Stimulated activated CD8-positive, alpha-beta memory T cell treated with anti-CD3 and anti-CD28 coated beads, Interleukin-7, amount 100 ng/mL, for 4 hours (primary cell): Measurements from ENCODE around the gene MYF6.
"Not testable (repeated sequence)": the region's sequence is repeated elsewhere in the genome, so short reads cannot be mapped to it uniquely, and the experiment has no call there.

Experiments used
- DNase-seq, 2 donors: peaks; one replicate each; pipeline ENCODE4 v3.0.0-alpha.2; 2020; ENCODE audit warnings: low read depth in 2 of 2

The MYF6 gene

DNA sequence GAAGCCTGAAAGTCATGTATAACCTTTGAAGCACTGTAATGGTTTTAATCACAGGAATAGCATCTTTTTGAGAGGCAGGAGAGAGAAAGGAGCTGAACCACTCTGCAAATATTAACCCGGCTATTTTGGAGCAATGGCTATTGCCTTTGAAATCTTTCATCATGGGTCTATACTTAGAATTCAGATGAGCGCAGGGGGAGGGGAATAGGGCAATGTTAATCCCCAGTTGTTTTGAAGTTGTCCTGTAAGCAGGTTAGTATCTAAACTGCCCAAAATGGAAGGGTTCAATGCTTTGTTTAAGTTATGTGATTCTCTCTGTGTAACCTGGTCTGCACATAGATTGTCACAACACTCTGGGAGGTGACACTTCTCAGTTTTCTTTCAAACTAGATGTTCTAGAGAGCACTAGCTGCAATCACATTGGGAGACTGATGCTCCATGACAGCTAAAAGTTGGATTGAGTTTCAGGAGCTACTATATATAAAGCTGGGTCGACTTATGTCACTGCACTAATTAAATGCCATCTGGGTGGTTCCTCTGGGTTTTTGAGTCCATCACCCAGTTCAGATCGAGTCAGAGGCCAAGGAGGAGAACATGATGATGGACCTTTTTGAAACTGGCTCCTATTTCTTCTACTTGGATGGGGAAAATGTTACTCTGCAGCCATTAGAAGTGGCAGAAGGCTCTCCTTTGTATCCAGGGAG, at the start of gene MYF6:
Gene MYF6 (plus strand): TSS at position 509 of the 704 bp plus-strand sequence. CDS start 86 bp downstream, at position 595.
- DNase-seq: no peak

DNA sequence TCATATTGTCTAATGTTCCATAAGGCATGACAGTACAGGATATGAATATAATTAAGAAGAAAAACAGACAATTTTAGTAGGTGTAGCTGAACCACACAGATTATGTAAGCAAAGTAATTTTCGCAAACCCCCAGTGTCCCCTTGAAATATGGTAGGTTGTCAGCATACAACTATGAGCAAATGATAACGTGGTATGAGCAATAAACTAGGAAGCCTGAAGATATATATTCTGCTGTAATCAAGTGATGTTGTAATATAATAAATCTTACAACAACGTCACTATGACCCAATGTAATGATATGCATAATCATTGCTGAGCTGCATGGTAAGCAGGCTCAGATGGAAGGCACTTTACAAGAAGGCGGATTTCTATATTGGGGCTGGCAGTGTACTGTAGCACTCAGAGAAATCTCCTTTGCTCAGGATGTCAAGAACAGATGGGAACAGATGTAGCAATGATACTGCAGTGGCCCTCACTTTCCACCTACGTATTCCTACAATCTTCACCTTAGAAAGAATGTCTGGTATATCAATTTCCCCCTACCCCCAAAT, 47.8 kb upstream of the MYF6 start:
- DNase-seq: no peak

DNA sequence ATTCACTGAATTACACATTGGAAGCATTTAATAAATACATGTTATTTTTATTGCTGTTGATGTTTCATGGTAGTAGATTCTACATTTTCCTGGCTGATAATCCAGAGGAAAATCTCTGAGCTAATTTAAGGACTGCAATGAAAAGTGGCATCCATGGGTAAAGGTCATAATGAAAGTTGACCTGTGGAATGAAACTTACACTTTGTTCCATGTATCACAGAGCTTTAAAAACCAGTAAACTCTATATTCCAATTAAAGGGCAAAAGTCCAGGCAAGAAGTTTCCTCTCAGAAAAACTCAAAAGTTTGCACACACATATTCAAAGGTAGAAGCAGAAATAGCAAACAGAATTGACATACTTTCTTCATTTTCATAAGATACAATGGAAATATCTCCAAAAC, 44.8 kb upstream of the MYF6 start:
- DNase-seq: no peak

DNA sequence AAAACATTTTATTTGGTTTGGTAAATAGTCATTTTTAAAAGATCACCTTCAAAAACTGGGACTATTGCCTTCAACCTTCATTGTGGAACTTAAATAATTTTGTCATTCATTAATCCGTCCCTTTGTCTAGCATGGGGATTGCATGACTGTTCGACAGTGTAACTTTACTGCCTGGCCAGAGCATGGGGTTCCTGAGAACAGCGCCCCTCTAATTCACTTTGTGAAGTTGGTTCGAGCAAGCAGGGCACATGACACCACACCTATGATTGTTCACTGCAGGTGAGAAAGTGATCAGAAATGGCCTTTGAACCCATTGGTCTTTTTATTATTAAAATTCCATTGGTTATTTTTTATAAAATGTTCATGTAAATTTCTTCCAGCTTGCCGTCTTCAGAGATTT, 37.2 kb upstream of the MYF6 start:
- DNase-seq: no peak

DNA sequence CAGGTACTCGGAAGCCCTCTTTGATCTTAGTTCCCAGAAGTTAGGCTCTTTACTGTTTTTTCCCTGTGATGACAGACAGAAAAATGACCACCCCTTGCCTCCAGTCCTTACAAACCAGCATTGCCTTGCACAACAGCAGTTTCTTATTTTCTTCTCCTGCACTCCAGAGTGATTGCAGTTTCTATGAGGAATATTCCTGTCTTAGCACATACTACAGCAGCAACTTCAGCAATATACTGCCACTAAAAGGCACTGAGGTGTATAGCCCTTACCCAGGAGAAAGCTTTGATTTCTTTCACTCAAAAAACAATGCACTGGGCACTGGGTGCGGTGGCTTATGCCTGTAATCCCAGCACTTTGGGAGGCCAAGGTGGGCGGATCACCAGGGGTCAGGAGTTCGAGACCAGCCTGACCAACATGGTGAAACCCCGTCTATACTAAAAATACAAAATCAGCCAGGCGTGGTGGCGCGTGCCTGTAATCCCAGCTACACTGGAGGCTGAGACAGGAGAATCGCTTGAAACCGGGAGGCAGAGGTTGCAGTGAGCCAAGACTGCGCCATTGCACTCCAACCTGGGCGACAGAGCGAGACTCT, 31.3 kb upstream of the MYF6 start:
- not testable (repeated sequence) for DNase-seq

DNA sequence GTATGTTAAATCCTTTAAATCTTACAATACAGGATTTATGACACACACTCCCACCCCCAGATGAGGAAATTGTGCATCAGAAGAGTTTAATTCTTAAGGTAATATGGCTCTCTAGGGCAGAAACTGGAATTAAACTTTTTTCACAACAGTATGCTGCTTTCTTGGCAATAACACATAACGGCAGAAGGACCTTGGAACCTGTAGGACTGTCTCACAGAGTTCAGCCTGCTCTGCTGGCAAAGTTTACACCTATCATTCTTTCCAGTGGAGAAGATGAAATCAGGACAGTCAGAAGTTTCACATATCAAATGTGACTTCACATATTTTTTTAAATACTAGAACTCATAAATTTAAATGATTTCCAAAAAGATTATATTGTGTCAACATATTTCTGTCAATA, 30.6 kb upstream of the MYF6 start:
- DNase-seq: no peak

DNA sequence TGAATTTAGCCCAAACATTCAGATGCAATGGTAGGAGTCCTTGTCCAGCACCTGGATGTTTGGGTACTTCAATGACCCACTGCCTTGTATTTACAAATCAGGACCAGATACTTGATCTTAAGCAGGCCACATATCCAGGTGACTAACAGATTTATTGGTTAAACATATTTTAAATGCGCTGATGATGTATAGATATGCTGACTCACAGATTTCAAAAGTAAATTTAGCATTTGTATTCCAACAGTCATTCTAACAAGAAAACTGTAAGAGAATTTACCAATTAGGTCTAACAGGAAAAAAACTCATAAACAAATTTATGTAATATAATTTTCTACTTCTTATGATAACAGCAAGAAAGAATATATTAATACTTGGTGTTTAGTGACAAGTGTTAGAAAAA, 29.4 kb upstream of the MYF6 start:
- DNase-seq: no peak

DNA sequence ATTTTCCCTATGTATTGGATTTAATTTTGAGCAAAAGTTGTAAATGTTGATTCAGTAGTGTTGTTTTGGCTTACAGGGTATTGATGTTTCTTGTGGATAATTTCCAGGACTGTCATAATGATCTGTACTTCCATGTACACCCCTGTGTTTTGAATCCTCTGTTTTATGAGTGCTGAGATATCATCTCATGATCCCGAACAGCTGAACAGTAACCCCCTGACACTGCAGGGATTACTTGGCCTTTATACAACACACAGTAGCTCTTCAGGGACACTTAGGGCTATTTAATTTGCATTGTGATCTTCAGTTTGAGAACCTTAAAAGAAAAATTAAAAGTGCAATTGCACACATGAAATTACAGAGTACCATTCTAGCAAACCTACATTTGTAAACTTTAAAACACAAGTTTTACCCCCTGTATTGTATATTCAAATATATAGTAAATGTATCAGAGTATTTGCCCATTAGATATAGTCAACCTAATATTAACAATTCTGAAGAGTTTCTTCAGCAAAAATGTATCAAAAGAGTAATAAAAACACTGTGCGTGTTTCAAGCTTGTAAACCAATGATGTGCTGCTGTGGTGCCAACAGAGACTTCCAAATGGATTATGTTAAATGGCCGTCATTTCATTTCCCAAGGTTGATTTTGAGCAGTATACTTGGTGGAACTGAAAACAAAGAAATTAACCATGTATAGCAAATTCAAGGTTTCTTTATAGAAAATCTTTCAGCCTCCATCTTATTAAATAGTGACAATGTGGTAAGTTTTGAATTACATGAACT, 27.9 kb upstream of the MYF6 start:
- no peak for DNase-seq

DNA sequence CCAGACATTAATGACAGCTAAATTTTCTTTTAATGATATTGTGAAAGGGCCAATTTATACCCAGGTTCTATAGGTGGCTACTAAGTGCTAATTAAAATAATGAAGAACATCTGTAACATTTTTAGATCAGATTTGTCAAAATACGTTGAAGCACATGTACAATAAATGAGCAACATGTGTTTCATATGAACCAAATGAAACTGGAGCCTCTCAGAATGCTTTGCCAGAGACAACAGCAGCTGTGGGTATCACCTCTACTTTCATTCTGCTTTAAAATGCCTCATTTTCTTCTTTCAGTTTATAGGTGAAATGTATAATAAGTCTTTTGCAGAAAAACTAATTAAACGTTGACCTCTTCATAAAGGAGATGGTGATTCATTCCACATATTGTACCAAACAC, 26.1 kb upstream of the MYF6 start:
- no peak for DNase-seq

DNA sequence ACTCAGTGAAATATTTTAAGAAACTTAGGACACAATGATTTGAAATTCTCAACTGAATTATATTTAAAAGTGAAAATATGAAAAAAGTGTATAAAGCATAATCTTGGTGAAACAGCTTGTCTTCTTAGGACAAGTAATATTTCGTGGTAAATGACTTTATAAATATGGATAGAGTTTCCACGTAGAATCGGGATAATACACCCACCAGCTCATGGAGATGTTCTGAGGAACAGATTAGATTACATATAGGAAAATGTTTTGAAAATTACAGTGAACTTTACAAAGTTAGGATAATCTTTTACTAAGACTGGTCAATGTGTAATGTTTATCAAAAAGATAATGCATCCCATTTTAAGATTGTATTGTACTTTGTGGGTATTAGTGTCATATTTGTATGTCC, 25.6 kb upstream of the MYF6 start:
- no peak for DNase-seq

DNA sequence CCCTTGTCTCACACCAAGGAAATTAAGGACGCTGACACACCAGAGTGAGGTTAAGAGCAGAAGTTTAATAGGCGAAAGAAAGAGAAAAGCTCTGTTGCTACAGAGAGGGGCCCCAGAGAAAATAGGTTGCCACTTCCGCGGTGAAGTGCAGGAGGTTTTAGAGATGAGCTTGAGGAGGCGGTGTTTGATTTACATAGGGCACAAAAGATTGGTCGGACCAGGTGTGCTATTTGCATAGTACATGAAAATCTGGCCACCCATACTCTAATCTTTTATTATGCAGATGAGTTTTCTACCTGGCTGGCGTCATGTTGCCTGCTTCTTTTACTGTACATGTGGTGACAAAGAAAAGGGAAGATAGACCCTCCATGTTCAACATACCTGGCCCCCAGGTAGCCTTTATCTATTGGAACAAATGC, 23.3 kb upstream of the MYF6 start:
- no peak for DNase-seq

DNA sequence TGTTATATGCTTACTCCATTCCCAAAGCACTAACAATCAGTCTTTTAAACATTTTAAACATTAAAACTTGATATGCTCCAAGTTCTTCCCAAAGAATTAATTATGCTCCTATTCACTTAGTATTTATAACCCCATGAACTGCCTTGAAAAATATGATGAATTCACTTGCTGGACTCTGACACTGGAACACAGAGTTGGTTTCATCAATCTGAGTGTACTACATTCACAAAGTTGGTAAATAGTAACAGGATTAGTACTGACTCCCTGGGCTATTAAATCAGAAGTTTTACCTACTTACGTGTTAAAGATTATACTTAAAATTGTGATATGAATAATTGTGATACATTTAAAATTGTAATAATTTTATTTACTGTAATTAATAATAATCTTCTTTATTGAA, 17.3 kb upstream of the MYF6 start:
- no peak for DNase-seq

DNA sequence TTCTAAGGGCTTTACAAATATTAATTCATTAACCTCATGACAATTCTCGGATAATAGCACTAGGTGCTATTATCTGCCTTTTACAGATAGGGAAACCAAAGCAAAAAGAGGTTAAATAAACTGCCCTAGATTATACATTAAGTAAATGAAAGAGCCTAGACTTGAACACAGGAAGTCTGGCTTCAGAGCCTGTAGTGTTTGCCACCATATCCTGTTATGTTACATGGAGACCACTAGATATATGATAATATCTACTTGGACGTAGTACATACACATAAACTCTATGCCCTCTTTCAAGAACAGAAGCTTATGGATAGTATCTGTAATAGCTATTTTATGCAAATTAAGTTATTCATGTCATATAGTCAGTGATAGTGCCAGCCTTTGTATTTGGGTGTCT, 16.9 kb upstream of the MYF6 start:
- no peak for DNase-seq

DNA sequence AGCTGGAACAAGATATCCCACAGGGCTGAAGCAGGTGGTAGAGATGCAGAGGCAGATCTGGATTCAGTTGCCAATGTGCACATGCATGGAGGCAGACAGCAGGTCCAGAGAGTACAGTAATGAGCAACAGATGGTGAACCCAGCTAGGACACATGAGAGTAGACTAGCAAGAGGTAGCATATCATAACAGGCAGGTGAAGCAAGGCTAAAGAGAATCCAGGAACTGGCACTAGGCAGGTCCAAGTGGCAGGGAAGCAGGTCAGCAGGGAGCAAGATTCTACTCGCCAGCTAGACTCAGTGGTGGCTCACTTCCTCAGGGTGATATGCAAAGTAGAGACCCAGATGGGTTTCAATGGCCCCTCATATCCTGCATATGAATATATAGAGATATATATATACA, 15.3 kb upstream of the MYF6 start:
- DNase-seq: no peak

DNA sequence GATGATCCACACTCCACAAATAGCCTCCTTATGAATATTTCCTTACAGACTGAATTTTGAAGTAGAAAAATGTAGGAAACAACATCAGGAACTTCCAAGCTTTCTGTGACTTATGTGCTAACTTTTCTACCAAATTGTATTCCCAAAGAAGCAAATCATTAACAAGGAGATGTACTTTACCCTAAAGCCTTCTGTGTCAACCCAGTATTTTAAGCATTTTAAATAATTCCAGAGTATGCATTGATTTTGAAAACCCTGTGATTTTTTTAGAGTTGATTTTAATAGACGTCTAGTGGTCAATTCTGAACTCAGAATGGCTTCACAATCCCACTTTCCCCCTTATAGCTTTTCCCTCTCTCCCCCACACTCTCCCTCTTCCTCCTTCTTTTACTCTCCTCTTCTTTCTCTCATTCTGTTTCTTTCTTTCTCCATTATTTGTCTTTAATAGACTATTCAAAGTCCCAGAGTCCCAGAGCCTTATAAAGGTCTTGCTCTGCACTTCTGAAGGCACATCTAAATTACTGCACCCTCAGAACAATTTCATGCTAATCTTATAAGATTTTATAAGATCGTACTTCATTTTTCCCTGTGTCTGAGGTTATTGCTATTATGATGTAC, 10.1 kb upstream of the MYF6 start:
- DNase-seq: no peak

DNA sequence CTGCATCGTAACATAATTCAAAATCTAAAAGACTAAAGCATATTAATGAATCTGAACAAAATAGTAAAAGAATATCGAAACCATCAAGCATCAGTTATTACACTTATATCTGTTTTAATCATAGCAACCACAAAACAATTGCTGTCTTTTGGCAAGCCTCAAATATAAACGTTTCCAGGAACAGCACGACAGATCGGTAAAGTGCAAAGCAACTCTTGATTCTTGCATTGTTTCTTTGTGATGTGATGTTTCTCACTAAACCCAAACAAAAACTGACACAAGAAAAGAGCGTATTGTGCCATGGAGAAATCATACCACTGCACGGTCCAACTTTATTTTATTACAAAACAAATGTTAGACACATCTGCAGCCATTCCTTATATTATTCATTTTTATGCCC, 9.2 kb upstream of the MYF6 start:
- no peak for DNase-seq

DNA sequence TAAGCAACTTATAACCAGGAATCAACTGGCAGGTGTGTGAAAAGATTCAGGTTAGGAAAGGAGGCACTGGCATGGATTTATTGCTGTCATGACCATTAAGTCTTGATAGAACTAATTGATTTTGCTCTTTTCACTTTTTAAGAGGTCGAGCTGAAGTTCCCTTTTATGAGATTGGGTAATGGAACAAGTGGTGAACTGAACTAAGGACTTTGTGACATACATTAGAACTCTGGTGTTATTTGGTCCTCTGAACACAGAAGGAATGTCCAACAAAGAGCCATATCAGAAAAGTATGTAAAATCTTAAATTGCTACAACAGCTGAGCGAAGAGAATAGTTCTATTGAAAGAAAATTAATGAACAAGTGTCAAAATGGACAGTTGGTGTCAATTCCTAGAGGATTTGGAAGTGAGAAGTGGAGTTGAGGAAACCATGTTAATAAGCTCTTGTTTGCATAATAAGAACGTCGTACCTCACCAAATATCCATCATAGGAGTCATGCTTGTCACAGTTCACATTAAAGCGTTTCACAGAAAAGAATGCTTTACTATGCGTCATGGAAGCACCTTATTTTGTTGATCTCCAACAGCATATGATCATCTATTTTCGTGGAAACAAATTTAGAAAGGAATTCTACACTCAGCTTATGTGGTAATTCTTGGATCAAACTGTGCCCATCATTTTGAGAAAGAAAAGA, 8.4 kb upstream of the MYF6 start:
- no peak for DNase-seq

DNA sequence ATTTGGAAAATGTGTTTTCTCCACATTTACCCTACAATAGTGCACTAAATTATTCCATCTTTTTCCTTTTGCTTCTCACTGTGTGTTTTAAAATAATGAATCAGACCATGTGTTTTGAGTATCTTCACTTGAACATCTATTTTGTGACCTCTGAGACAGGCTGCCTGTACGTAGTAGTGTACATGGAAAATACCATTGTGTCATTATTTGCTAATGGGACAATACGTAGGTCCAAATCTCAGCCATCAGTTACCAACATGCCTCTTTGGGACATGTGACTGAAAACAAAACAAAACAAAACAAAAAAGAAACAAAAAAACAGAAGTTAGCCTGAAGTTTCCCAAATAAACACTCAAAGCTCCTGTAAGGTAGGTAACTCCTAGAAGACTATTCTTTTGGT, 7.1 kb upstream of the MYF6 start:
- no peak for DNase-seq

DNA sequence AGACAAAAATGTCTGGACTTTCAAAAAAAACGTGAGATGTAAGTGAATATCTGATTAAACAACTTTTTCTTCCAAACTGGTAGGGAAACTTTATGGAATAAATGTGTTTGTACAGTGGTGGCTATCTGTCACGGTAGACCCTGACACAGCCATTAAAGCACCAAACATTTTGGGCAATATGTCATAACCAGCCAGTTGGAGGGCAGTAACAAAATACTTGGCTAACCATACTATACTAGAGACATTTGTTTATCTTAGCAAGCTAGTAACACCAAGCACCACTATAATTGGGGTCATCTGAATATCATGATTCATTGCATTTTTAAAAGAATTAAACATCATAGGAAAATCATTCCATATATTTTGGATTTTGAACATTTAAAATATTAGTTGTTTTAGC, 6.0 kb upstream of the MYF6 start:
- DNase-seq: no peak

DNA sequence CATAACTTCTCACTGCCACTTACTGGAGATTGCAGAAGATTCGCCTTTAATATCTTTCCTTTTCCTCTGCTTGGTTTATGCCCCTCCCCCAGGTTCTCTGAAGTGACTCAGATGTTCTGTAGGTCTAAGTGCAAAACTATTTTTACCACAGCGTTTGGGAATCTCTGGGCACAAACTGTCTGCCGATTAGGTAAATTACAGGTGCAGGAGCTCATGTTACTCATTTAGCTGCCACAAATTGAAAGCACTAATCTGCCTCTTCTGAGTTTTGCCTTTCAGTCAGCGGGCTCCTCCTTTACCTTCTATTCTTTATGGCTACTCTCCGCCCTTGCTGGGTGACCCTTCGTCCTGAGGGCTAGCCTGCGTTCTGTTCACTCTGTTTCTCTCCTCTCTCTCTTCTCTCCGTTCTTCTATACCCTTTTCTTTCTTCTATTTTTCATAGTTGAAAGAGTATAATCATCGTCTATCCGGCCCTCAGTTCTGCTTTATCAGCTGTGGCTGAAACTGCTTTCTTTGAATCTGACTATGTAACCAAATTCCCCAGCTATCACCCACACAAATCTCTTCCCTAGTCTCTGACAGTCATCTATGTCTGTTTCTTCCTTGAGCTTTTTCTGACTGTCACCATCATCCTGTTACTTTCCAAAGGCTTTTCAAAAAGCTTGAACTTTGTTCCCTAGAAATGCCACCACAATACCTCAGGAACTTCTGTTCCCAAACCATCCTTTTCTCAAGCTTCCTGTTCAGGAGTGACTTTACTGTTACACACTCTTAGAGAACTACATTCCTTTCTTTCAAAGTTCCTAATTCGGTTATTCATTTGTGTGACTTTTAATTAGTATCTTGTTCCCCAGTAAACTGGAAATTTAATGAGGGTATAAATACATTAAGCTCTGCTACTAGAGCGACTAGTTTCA, 4.3 kb upstream of the MYF6 start:
- DNase-seq: no peak

DNA sequence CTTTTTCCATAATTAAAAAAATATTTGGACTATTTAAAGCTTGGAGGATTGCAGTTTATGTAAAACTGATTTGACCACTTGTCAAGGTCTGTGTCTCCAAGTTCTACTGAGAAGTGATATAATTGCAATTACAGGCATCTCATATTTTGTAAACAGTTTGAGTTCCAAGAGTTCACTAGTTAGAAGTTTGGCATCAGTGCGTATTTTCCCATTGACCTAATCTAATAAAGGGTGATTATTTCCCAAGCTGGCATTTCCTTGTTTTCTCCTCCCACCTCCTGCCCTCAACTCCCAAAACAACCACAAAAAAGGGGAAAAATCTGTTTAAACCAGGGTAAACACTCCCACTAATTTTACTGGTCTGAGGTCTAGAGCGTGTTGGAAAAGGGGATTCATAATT, 3.0 kb upstream of the MYF6 start:
- DNase-seq: no peak
